ENCODE results near the gene ICE2. TPM values are rescaled to one million over a fixed set of nuclear protein-coding genes. Genes with fewer than 3 reads are reported as not detected.

The ICE2 gene
- total RNA-seq, 1 donor from 2014 or later, result 26.5 TPM

- Mint-ChIP-seq H3K27me3 (ENCODE audit: low read depth, unreplicated experiment) (no peaks in the 10 kb centered on the region), H3K9me3 (ENCODE audit: unreplicated experiment) (no peaks in the 10 kb centered on the region), H3K27ac (ENCODE audit: unreplicated experiment) (no peak overlapping the region), H3K4me3 (ENCODE audit: unreplicated experiment) (no peak overlapping the region), H3K36me3 (ENCODE audit: low read depth, unreplicated experiment) (no peaks in the 10 kb centered on the region), H3K4me1 (ENCODE audit: low read depth, unreplicated experiment) (peaks cover 5% of the 10 kb centered on the region)
- no peak overlapping the region for H3K4me2 ChIP-seq (ENCODE audit: low read length)
- H3K9me3 ChIP-seq (ENCODE audit: insufficient read depth, low read depth, low read length), result no peaks in the 10 kb centered on the region
- H3K4me3 ChIP-seq (ENCODE audit: insufficient read depth, low read depth, low read length), result no peak overlapping the region
- TF ChIP-seq EZH2 (IDR thresholded peaks at IDR 0.05; ENCODE audit: insufficient read depth, low read length), result no peak
- no peak for TF ChIP-seq CTCF (IDR thresholded peaks at IDR 0.05; ENCODE audit: insufficient read depth, low read depth, low read length)
- no peaks in the 10 kb centered on the region for H3K36me3 ChIP-seq (ENCODE audit: insufficient read depth, low read length)
- DNase-seq (ENCODE audit: low read depth) (no peak), FAIRE-seq (no peak)
- H3K27me3 ChIP-seq (ENCODE audit: insufficient read depth, low read length), result no peaks in the 10 kb centered on the region
- no peak overlapping the region for H3K27ac ChIP-seq (ENCODE audit: low read depth, low read length)
- H4K20me1 ChIP-seq (ENCODE audit: insufficient read depth, low read length), result no peaks in the 10 kb centered on the region
- no peak overlapping the region for H3K9ac ChIP-seq (ENCODE audit: low read length)
- peaks cover 8% of the 10 kb centered on the region for H3K4me1 ChIP-seq (ENCODE audit: insufficient read depth, low read length)
- H3K79me2 ChIP-seq (ENCODE audit: insufficient read depth, low read length), result peaks cover 7% of the 10 kb centered on the region
- H2AFZ ChIP-seq (ENCODE audit: low read depth, low read length), result no peak overlapping the region
These were observed 4.1 kb upstream of the ICE2 start for GRCh38 chr15:60483042-60483441.

GRCh38 chr15:60480888-60481287 lies 1.9 kb upstream of the ICE2 start:
- no peaks in the 10 kb centered on the region for H3K9me3 ChIP-seq (ENCODE audit: insufficient read depth, low read depth, low read length)
- no peak for FAIRE-seq
- H4K20me1 ChIP-seq (ENCODE audit: insufficient read depth, low read length), result no peaks in the 10 kb centered on the region

More at GRCh38 chr15:60480888-60481287, 1.9 kb upstream of the ICE2 start:
- H3K9me3 Mint-ChIP-seq (ENCODE audit: unreplicated experiment), result no peaks in the 10 kb centered on the region
- no peak overlapping the region for H3K9ac ChIP-seq (ENCODE audit: low read length)
- no peaks in the 10 kb centered on the region for H3K36me3 ChIP-seq (ENCODE audit: insufficient read depth, low read length)
- no peaks in the 10 kb centered on the region for H3K27me3 Mint-ChIP-seq (ENCODE audit: low read depth, unreplicated experiment)
- no peaks in the 10 kb centered on the region for H3K36me3 Mint-ChIP-seq (ENCODE audit: low read depth, unreplicated experiment)
- TF ChIP-seq EZH2 (IDR thresholded peaks at IDR 0.05; ENCODE audit: insufficient read depth, low read length) (no peak), CTCF (IDR thresholded peaks at IDR 0.05; ENCODE audit: insufficient read depth, low read depth, low read length) (no peak)
- H3K4me1 ChIP-seq (ENCODE audit: insufficient read depth, low read length), result peaks cover 30% of the 10 kb centered on the region
- H3K4me3 ChIP-seq (ENCODE audit: insufficient read depth, low read depth, low read length), result no peak overlapping the region
- no peak overlapping the region for H3K27ac ChIP-seq (ENCODE audit: low read depth, low read length)
- H3K4me3 Mint-ChIP-seq (ENCODE audit: unreplicated experiment), result no peak overlapping the region
- no peak overlapping the region for H3K27ac Mint-ChIP-seq (ENCODE audit: unreplicated experiment)
- H3K79me2 ChIP-seq (ENCODE audit: insufficient read depth, low read length), result peaks cover 24% of the 10 kb centered on the region
- no peak overlapping the region for H3K4me2 ChIP-seq (ENCODE audit: low read length)
- DNase-seq (ENCODE audit: low read depth), result no peak
- no peak overlapping the region for H2AFZ ChIP-seq (ENCODE audit: low read depth, low read length)
- peaks cover 20% of the 10 kb centered on the region for H3K4me1 Mint-ChIP-seq (ENCODE audit: low read depth, unreplicated experiment)
- no peaks in the 10 kb centered on the region for H3K27me3 ChIP-seq (ENCODE audit: insufficient read depth, low read length)

Data from astrocyte (in vitro differentiated cells and primary cell).